Stimulated activated CD8-positive, alpha-beta memory T cell treated with anti-CD3 and anti-CD28 coated beads, Interleukin-2, amount 100 ng/mL, for 48 hours (primary cell): ENCODE results near the gene MS4A3.
"Not testable (repeated sequence)": the region's sequence is repeated elsewhere in the genome, so short reads cannot be mapped to it uniquely, and the experiment has no call there.

Experiments
- DNase-seq, 2 donors: peaks; one replicate each; pipeline ENCODE4 v3.0.0-alpha.2; 2020; ENCODE audit warnings: low read depth in 2 of 2

MS4A3 gene

DNA sequence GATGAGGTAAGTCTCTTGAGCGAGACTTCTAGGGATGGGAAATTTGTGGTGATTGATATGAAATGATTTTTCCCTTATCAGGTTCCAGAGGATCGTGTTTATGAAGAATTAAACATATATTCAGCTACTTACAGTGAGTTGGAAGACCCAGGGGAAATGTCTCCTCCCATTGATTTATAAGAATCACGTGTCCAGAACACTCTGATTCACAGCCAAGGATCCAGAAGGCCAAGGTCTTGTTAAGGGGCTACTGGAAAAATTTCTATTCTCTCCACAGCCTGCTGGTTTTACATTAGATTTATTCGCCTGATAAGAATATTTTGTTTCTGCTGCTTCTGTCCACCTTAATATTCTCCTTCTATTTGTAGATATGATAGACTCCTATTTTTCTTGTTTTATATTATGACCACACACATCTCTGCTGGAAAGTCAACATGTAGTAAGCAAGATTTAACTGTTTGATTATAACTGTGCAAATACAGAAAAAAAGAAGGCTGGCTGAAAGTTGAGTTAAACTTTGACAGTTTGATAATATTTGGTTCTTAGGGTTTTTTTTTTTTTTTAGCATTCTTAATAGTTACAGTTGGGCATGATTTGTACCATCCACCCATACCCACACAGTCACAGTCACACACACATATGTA lies 39.1 kb downstream of the MS4A3 start:
- DNase-seq = no peak

DNA sequence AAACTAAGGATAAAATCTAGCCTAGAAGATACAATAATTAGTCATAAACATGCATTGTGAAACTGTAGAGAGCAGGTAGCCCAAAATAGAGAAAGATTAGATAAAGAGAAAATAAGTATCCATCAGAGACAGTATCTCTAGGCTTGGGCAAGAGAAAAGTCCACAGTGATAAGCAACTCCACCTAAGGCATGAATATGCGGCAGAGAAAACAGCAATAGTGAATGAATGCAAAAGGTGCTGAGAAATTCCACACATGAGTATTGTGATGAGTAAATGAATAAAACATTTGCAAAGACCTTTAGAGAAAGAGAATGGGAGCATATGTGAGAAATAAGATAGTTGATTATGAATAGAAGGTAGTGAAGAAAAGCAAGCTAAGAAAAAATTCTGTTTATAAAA lies 40.7 kb downstream of the MS4A3 start:
- DNase-seq = no peak

DNA sequence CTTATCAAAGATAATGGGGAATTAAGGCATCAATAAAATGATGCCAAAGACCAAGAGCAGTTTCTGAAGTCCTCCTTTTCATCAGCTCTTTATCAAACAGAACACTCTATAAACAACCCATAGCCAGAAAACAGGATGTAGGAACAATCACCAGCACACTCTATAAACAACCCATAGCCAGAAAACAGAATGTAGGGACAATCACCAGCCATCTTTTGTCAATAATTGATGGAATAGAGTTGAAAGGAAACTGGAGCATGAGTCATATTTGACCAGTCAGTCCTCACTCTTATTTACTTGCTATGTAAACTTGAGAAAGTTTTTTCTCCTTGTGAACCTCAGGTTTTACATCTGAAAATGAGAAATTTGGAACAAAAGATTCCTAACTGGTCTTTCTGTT lies 42.0 kb downstream of the MS4A3 start:
- no peak for DNase-seq

DNA sequence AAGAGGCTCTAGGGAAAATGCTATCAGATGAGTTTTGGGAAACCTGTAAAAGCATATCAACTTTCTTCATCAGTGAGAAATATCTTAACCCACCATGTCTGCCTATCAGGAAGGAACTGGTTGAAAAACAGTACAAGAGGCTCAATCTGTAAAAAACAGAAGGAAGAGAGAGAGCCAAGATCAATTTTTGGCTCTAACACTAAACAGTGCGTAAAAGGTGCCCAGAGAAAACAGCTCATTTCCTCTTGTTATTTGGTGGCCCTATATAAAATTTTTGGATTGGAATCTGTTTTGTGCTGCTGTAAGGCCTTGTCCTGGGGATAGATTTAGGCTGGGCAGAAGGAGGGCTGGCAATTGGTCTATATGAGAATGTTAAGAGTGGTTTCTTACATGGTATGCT lies 44.1 kb downstream of the MS4A3 start:
- no peak for DNase-seq

DNA sequence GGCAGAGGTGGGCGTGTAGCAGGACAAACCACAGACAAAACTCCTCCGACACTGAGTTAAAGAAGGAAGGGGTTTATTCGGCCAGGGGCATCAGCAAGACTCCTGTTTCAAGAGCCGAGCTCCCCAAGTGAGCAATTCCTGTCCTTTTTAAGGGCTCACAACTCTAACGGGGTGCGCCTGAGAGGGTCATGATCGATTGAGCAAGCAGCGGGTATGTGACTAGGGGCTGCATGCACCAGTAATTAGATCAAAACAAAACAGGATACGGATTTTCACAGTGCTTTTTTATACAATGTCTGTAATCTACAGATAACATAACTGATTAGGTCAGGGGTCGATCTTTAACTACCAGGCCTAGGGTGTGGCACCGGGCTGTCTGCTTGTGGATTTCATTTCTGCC lies 44.9 kb downstream of the MS4A3 start:
- not testable (repeated sequence) for DNase-seq

DNA sequence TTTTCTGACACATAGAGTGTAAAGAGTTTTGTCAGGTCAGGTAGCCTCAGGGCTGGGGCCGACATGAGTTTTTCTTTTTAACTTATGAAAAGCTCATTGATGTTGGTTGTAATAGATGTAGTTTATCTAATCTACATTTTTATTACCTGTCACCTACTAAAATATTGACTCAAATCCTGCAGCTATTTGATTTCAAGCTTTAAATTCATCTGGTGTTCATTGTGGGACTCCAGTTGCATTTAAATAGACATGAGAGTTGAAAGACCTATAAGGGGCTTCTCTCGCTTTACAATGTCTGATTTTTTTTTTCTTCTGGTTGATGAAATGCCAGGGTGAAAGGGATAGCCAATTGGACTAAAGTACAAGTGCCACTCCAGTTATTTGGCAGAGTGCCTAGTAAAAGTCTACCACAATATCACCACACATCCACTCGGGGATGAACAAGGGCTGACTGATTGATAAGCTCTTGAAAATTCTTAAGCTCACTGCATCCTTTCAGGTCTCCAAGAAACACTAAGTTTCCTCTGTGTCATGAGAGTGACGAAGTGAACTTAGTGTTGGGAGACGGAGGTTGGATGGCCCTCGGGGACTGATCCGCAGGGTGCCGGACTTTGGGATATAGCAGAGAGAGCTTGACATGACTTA lies 48.1 kb downstream of the MS4A3 start:
- DNase-seq = not testable (repeated sequence)

DNA sequence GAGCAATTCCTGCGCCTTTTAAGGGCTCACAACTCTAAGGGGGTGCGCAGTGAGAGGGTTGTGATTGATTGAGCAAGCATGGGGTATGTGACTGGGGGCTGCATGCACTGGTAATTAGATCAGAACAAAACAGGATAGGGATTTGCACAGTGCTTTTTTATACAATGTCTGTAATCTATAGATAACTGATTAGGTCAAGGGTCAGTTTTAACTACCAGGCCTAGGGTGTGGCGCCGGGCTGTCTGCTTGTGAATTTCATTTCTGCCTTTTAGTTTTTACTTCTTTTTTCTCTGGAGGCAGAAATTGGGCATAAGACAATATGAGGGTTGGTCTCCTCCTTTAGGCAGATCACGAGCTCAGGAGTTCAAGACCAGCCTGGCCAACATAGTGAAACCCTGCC lies 52.2 kb downstream of the MS4A3 start:
- not testable (repeated sequence) for DNase-seq

DNA sequence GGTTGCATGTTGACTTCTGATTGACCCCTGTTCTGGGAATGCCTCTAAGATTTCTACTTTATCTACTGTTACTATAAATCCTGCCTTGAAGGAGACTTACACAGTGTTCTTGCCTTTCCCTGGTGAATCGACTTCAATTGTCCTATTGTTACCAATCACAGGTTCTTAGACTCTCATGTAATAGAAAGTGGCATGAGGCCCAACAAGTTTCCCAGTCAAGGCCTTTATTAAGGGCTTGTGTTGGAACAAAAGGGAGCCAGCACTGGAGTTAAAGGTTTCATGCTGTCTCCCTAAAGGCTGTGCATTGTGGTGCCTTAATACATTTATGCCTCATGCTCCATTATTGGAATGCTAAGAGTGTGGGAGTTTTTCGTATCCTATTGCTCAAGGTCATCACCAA lies 55.3 kb downstream of the MS4A3 start:
- no peak for DNase-seq

DNA sequence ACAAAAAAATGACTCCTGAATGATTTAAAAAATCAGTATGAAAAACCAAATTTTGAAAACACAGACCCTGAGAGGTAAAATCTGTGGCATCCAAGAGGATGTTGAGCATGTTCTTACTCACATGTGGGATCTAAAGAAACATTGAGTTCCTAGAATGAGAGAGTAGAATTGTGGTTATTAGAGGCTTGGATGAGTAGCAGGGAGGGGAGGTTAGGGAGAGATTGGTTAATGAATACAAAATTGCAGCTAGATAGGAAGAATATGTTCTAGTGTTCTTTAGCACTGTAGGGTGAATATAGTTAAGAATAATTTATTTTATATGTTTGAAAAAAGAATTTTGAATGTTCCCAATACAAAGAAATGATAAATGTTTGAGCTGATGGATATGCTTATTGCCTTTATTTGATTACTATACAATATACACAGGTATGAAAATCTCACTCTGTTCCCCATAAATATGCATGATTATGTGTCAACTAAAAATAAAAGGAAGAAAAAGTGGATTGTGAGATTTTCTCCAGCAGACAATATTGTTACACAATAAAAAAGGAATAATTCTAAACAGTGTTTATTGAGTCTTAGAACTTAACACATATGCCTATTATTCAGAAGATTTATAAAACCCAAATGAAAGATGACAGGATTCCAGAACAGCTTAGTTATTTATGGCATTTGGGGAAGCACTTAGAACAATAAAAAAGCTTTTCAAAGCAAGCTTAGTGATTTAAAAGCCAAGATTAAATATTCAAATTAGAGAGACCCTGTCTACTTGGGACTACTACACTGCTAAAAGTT lies 60.7 kb downstream of the MS4A3 start:
- DNase-seq = no peak

DNA sequence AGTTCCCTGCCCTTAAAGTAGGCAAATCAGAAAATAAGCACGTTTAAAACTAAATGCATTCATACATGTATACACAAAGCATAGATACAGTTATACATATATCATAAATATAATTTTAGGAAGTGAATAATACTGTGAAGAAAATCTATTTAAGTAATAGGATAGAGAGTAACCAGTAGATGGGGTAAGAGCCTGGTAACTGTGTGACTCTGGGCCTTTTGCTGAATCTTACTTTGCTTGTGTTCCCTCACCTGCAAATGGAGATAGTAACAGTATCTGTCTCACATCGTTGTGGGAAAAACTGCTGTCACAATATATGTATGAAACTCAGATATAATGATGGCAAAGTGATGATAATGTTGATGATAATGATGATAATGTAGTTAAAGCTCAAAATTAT lies 61.9 kb downstream of the MS4A3 start:
- no peak for DNase-seq

DNA sequence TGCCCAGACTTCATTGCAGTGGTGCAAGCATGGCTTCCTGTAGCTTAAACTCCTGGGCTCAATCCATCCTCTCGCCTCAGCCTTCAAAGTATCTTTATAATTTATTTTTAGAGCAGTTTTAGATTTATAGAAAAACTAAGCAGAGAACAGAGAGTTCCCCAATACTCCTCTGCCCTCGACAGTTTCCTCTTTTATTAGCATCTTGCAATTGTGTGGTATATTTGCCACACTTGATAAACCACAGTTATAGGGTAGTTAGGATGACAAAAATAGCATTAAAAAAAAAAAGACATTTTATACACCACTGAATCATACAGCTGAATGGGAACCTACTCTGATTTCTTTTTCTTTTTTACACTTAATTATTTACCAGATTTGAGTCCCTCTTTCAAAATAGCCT lies 63.2 kb downstream of the MS4A3 start:
- DNase-seq = no peak
